ENCODE measurements around the gene TRIM66.

TRIM66 gene

GRCh38 chr11:8690374-8691342 is 8.2 kb upstream of the TRIM66 start:
- Histone ChIP-seq H3K79me2 (ENCODE audit: control insufficient read depth, insufficient read depth, low read length, poor library complexity) (peaks cover 2% of the 10 kb centered on the region), H3K4me3 (ENCODE audit: low read depth, low read length) (no peak overlapping the region), H3K4ac (ENCODE audit: low read depth, low read length) (no peak overlapping the region), H3K18ac (ENCODE audit: low read length) (no peak overlapping the region), H2AK5ac (ENCODE audit: low read length) (no peak overlapping the region), H4K12ac (ENCODE audit: low read depth, low read length) (no peak overlapping the region), H3K14ac (ENCODE audit: low read length) (no peak overlapping the region), H3K9ac (ENCODE audit: low read length) (no peak overlapping the region), H3K27me3 (ENCODE audit: insufficient read depth, low read length) (no peaks in the 10 kb centered on the region), H4K8ac (ENCODE audit: low read depth, low read length) (no peak overlapping the region), H3K9me3 (ENCODE audit: insufficient read depth, low read depth, low read length) (no peaks in the 10 kb centered on the region), H3K36me3 (ENCODE audit: control insufficient read depth in 1 of 2, insufficient read depth in 2 of 2, low read length in 2 of 2) (peaks cover 26 to 48% of the 10 kb centered on the region in 2 experiments), H3K4me2 (ENCODE audit: low read length) (no peak overlapping the region), H3K27ac (ENCODE audit: low read depth, low read length) (no peak overlapping the region), H3K79me1 (ENCODE audit: low read length) (peaks cover 4% of the 10 kb centered on the region), H2AFZ (ENCODE audit: insufficient read depth, low read length, poor library complexity) (no peak overlapping the region), H3K23ac (ENCODE audit: low read length) (no peak overlapping the region), H4K91ac (ENCODE audit: low read depth, low read length) (no peak overlapping the region), H2BK120ac (ENCODE audit: insufficient read depth, low read length, poor library complexity) (no peak overlapping the region), H2BK5ac (ENCODE audit: low read depth, low read length, poor library complexity) (no peak overlapping the region), H3K4me1 (ENCODE audit: control insufficient read depth in 1 of 2, insufficient read depth in 2 of 2, low read length in 2 of 2) (peaks cover 6% of the 10 kb centered on the region in 2 experiments), H2BK12ac (ENCODE audit: low read length) (no peak overlapping the region)
- no CpG with 5 or more reads among the region's 4 CpGs for WGBS (ENCODE audit: extremely low coverage, insufficient coverage, insufficient read length)
- no peak for DNase-seq

DNA sequence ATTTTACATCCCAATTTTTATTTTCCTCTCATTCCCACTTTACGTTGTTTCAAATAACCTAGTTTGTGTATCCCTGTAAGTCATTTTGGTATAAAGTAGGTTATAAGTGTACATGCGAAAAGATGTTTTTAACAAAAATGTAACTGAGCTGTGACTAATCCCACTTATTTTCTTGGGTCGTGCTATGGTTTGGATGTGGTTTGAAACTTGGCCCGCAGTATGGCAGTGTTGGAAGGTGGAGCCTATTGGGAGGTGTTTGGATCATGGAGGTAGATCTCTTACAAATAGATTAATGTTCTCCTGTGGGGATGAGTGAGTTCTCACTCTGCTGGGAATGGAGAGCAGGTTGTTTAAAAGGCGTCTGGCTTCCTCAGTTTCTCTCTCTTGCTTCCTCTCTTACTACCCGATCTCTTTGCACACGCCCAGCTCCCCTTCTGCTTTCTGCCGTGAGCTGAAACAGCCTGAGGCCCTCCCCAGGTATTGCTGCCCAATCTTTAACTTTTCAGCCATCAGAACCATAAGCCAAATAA is 7.3 kb upstream of the TRIM66 start:
- Histone ChIP-seq H2AFZ (ENCODE audit: insufficient read depth, low read length, poor library complexity) (no peak overlapping the region), H3K36me3 (ENCODE audit: control insufficient read depth in 1 of 2, insufficient read depth in 2 of 2, low read length in 2 of 2) (peaks cover 28 to 50% of the 10 kb centered on the region in 2 experiments), H4K8ac (ENCODE audit: low read depth, low read length) (no peak overlapping the region), H2AK5ac (ENCODE audit: low read length) (no peak overlapping the region), H2BK5ac (ENCODE audit: low read depth, low read length, poor library complexity) (no peak overlapping the region), H3K27ac (ENCODE audit: low read depth, low read length) (no peak overlapping the region), H3K4me3 (ENCODE audit: low read depth, low read length) (no peak overlapping the region), H3K14ac (ENCODE audit: low read length) (no peak overlapping the region), H3K23ac (ENCODE audit: low read length) (no peak overlapping the region), H3K9ac (ENCODE audit: low read length) (no peak overlapping the region), H3K79me2 (ENCODE audit: control insufficient read depth, insufficient read depth, low read length, poor library complexity) (peaks cover 2% of the 10 kb centered on the region), H3K79me1 (ENCODE audit: low read length) (peaks cover 4% of the 10 kb centered on the region), H3K9me3 (ENCODE audit: insufficient read depth, low read depth, low read length) (no peaks in the 10 kb centered on the region), H3K4me1 (ENCODE audit: control insufficient read depth in 1 of 2, insufficient read depth in 2 of 2, low read length in 2 of 2) (peaks cover 6% of the 10 kb centered on the region in 2 experiments), H4K91ac (ENCODE audit: low read depth, low read length) (no peak overlapping the region), H4K12ac (ENCODE audit: low read depth, low read length) (no peak overlapping the region), H3K18ac (ENCODE audit: low read length) (no peak overlapping the region), H3K4me2 (ENCODE audit: low read length) (no peak overlapping the region), H3K4ac (ENCODE audit: low read depth, low read length) (no peak overlapping the region), H2BK12ac (ENCODE audit: low read length) (no peak overlapping the region), H2BK120ac (ENCODE audit: insufficient read depth, low read length, poor library complexity) (no peak overlapping the region), H3K27me3 (ENCODE audit: insufficient read depth, low read length) (no peaks in the 10 kb centered on the region)
- DNase-seq = no peak
- WGBS (ENCODE audit: extremely low coverage, insufficient coverage, insufficient read length) = 100% methylated on average over 1 of the region's 8 CpGs

- Histone ChIP-seq H3K23ac (ENCODE audit: low read length) (no peak overlapping the region), H3K79me2 (ENCODE audit: control insufficient read depth, insufficient read depth, low read length, poor library complexity) (peaks cover 4% of the 10 kb centered on the region), H3K14ac (ENCODE audit: low read length) (peak overlapping the region; percentile 57), H3K79me1 (ENCODE audit: low read length) (peaks cover 4% of the 10 kb centered on the region), H3K4ac (ENCODE audit: low read depth, low read length) (peak overlapping the region; percentile 65), H4K12ac (ENCODE audit: low read depth, low read length) (peak overlapping the region; percentile 90), H3K27ac (ENCODE audit: low read depth, low read length) (peak overlapping the region; percentile 63), H3K4me2 (ENCODE audit: low read length) (peak overlapping the region; percentile 72), H4K8ac (ENCODE audit: low read depth, low read length) (peak overlapping the region; percentile 91), H4K91ac (ENCODE audit: low read depth, low read length) (peak overlapping the region; percentile 63), H2BK5ac (ENCODE audit: low read depth, low read length, poor library complexity) (peak overlapping the region; percentile 57), H3K9me3 (ENCODE audit: insufficient read depth, low read depth, low read length) (no peaks in the 10 kb centered on the region), H2AFZ (ENCODE audit: insufficient read depth, low read length, poor library complexity) (peak overlapping the region; percentile 66), H3K9ac (ENCODE audit: low read length) (peak overlapping the region; percentile 29), H3K18ac (ENCODE audit: low read length) (peak overlapping the region; percentile 46), H3K27me3 (ENCODE audit: insufficient read depth, low read length) (no peaks in the 10 kb centered on the region), H2BK12ac (ENCODE audit: low read length) (no peak overlapping the region), H3K36me3 (ENCODE audit: control insufficient read depth in 1 of 2, insufficient read depth in 2 of 2, low read length in 2 of 2) (peaks cover 27 to 51% of the 10 kb centered on the region in 2 experiments), H2AK5ac (ENCODE audit: low read length) (no peak overlapping the region), H3K4me1 (ENCODE audit: control insufficient read depth in 1 of 2, insufficient read depth in 2 of 2, low read length in 2 of 2) (peaks cover 6 to 8% of the 10 kb centered on the region in 2 experiments), H3K4me3 (ENCODE audit: low read depth, low read length) (peak overlapping the region; percentile 64), H2BK120ac (ENCODE audit: insufficient read depth, low read length, poor library complexity) (no peak overlapping the region)
- no CpG with 5 or more reads among the region's 56 CpGs for WGBS (ENCODE audit: extremely low coverage, insufficient coverage, insufficient read length)
- DNase-seq = peak; percentile 95 to 97
Measured at GRCh38 chr11:8688414-8689362, 6.2 kb upstream of the TRIM66 start.

DNA sequence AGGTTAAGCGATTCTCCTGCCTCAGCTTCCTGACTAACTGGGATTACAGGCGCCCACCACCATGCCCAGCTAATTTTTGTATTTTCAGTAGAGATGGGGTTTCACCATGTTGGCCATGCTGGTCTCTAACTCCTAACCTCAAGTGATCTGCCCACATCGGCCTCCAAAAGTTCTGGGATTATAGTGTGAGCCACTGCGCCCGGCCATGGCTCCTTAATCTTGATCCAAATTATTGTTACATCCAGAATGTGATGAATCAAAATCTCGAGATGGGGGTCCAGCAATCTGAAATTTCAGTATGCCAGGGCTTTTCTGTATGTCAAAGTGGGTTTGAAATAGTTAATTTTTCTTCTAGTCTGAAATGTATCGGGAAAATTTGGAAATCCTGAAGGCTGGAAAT is 3.9 kb upstream of the TRIM66 start:
- H3K36me3 ChIP-seq (ENCODE audit: control insufficient read depth in 1 of 2, insufficient read depth in 2 of 2, low read length in 2 of 2) = peaks cover 15 to 28% of the 10 kb centered on the region in 2 experiments
- no peaks in the 10 kb centered on the region for H3K27me3 ChIP-seq (ENCODE audit: insufficient read depth, low read length)
- H3K4me1 ChIP-seq (ENCODE audit: control insufficient read depth in 1 of 2, insufficient read depth in 2 of 2, low read length in 2 of 2) = peaks cover 8 to 9% of the 10 kb centered on the region in 2 experiments
- H3K14ac ChIP-seq (ENCODE audit: low read length) = no peak overlapping the region
- no peak overlapping the region for H2AFZ ChIP-seq (ENCODE audit: insufficient read depth, low read length, poor library complexity)
- H3K4ac ChIP-seq (ENCODE audit: low read depth, low read length) = no peak overlapping the region
- peaks cover 18% of the 10 kb centered on the region for H3K79me1 ChIP-seq (ENCODE audit: low read length)
- H2BK120ac ChIP-seq (ENCODE audit: insufficient read depth, low read length, poor library complexity) = no peak overlapping the region
- H3K4me2 ChIP-seq (ENCODE audit: low read length) = no peak overlapping the region
- no peak overlapping the region for H3K4me3 ChIP-seq (ENCODE audit: low read depth, low read length)
- H3K23ac ChIP-seq (ENCODE audit: low read length) = no peak overlapping the region
- peaks cover 20% of the 10 kb centered on the region for H3K79me2 ChIP-seq (ENCODE audit: control insufficient read depth, insufficient read depth, low read length, poor library complexity)
- no peak overlapping the region for H3K9ac ChIP-seq (ENCODE audit: low read length)
- no peak for DNase-seq
- no CpG with 5 or more reads among the region's 7 CpGs for WGBS (ENCODE audit: extremely low coverage, insufficient coverage, insufficient read length)
- no peak overlapping the region for H3K27ac ChIP-seq (ENCODE audit: low read depth, low read length)
- H2BK5ac ChIP-seq (ENCODE audit: low read depth, low read length, poor library complexity) = no peak overlapping the region
- no peak overlapping the region for H4K8ac ChIP-seq (ENCODE audit: low read depth, low read length)
- H4K12ac ChIP-seq (ENCODE audit: low read depth, low read length) = no peak overlapping the region
- H4K91ac ChIP-seq (ENCODE audit: low read depth, low read length) = no peak overlapping the region
- H2AK5ac ChIP-seq (ENCODE audit: low read length) = no peak overlapping the region
- H3K9me3 ChIP-seq (ENCODE audit: insufficient read depth, low read depth, low read length) = no peaks in the 10 kb centered on the region
- H3K18ac ChIP-seq (ENCODE audit: low read length) = no peak overlapping the region
- H2BK12ac ChIP-seq (ENCODE audit: low read length) = no peak overlapping the region

Measured in trophoblast cell (in vitro differentiated cells and primary cell).